T-cell (primary cell): Measurements from ENCODE around the gene EYA3. TPM values are rescaled to one million over a fixed set of nuclear protein-coding genes. Genes with fewer than 3 reads are reported as not detected.
A peak's percentile ranks its signal among the peaks of the same experiment; 100 is the strongest.

Experiments
- ATAC-seq, 4 experiments: fragments of 200-7000 bp in 3 of 4; fragments of 150-1000 bp in 1 of 4; cut with Tn5 transposase; replicated peaks in 1 of 4; 1 replicate in 3 of 4; 2 replicates in 1 of 4; pipeline ENCODE4 v1.10.0; 2021; ENCODE audit warnings: moderate library complexity in 3 of 4, mild to moderate bottlenecking in 2 of 4, moderate number of reproducible peaks in 1 of 4
- CTCF ChIA-PET, 2 donors: fragments of 300-600 bp; sonication (Branson Sonifier 250); formaldehyde crosslinking; loops; one replicate each; lab custom pipeline; 2022; ENCODE audit warnings: antibody characterized with exemption in 2 of 2; lab: Charles Lee
- POLR2A ChIA-PET, 2 donors: fragments of 300-600 bp; sonication (Branson Sonifier 250); formaldehyde crosslinking; loops; one replicate each; lab custom pipeline; 2022; ENCODE audit warnings: antibody characterized with exemption in 2 of 2; lab: Charles Lee
- DNase-seq, 35 experiments: peaks; one replicate each; pipeline versions ENCODE4 v3.0.0 to v3.0.0-alpha.2; 2013 to 2023
- H3K27ac ChIP-seq: one replicate; pipeline ENCODE4 v1.5.1; 2013; ENCODE audit warnings: low read length
- H3K27me3 ChIP-seq, 2 experiments: replicated peaks in 1 of 2; 1 replicate in 1 of 2; 2 replicates in 1 of 2; pipeline versions ENCODE4 v1.6.1 to v1.7.0; 2013; ENCODE audit warnings: low read length in 1 of 2, mixed read lengths in 1 of 2; ENCODE audit not compliant: control insufficient read depth in 2 of 2, insufficient read depth in 2 of 2; ENCODE audit errors: extremely low read depth in 1 of 2
- H3K36me3 ChIP-seq, 2 donors: 1 replicate in 1 of 2; 2 replicates in 1 of 2; pipeline versions ENCODE4 v1.6.1 to v1.7.0; 2013; ENCODE audit warnings: low read length in 1 of 2; ENCODE audit not compliant: control insufficient read depth in 2 of 2, insufficient read depth in 1 of 2; ENCODE audit errors: extremely low read depth in 1 of 2
- H3K4me1 ChIP-seq, 2 experiments: 1 replicate in 1 of 2; 2 replicates in 1 of 2; pipeline versions ENCODE4 v1.6.1 to v1.7.0; 2013; ENCODE audit warnings: low read length in 2 of 2, mixed read lengths in 1 of 2; ENCODE audit not compliant: insufficient read depth in 2 of 2, control insufficient read depth in 1 of 2; ENCODE audit errors: extremely low read depth in 1 of 2
- H3K4me3 ChIP-seq, 2 donors: 1 replicate in 1 of 2; 2 replicates in 1 of 2; pipeline versions ENCODE4 v1.5.1 to v1.7.0; 2013; ENCODE audit warnings: mild to moderate bottlenecking in 2 of 2, low read length in 1 of 2, moderate library complexity in 1 of 2; ENCODE audit not compliant: control insufficient read depth in 1 of 2; ENCODE audit errors: extremely low read depth in 1 of 2
- H3K9me3 ChIP-seq: 2 replicates; pipeline ENCODE4 v1.7.0; 2013
- H3K27ac Mint-ChIP-seq, 2 donors: one replicate each; pipeline ENCODE4 v1.8.0; 2020 to 2021; ENCODE audit warnings: mild to moderate bottlenecking in 2 of 2, mixed read lengths in 2 of 2
- H3K27me3 Mint-ChIP-seq, 2 donors: one replicate each; pipeline ENCODE4 v1.8.0; 2021 to 2022; ENCODE audit warnings: mixed read lengths in 2 of 2
- H3K36me3 Mint-ChIP-seq: one replicate; pipeline ENCODE4 v1.8.0; 2021; ENCODE audit warnings: mixed read lengths
- H3K4me1 Mint-ChIP-seq, 3 donors: one replicate each; pipeline ENCODE4 v1.8.0; 2020 to 2022; ENCODE audit warnings: mixed read lengths in 3 of 3, mild to moderate bottlenecking in 1 of 3
- H3K4me3 Mint-ChIP-seq, 3 donors: one replicate each; pipeline ENCODE4 v1.8.0; 2020 to 2022; ENCODE audit warnings: mild to moderate bottlenecking in 3 of 3, mixed read lengths in 3 of 3, moderate library complexity in 3 of 3
- H3K9me3 Mint-ChIP-seq, 3 donors: one replicate each; pipeline ENCODE4 v1.8.0; 2020 to 2022; ENCODE audit warnings: mixed read lengths in 3 of 3
- WGBS: methylation state at CpG from one replicate; pipeline ENCODE4 v1.1.5; 2013; ENCODE audit warnings: missing lambda C conversion rate; ENCODE audit not compliant: insufficient coverage; 5-methylcytosine and 5-hydroxymethylcytosine counted together
- total RNA-seq, 35 experiments: library from RNA in 6 of 35; stranded (reverse) in 6 of 35; fragments of 120-200 nt in 1 of 35; gene quantifications; one replicate each; pipeline versions ENCODE4 v1.2.1 to v1.2.4 and lab custom pipeline; 2013 to 2026

EYA3 gene
- total RNA-seq, 5 donors from 2014 or later (not counting 1 experiment from before 2014, with no cell fraction given): 15.0 to 20.2 (median 16.7) TPM

GRCh38 chr1:28091043-28091781 lies 2.8 kb upstream of the EYA3 start:
- ChIA-PET CTCF (interaction anchor here (0.5 to 3.7 kb wide), 21 partner anchors 10 to 1860 kb away, joined by 3 to 69 read pairs (median 4); no protein-coding TSS in a partner anchor), POLR2A (interaction anchor here (0.5 to 1.1 kb wide), 4 partner anchors 23 to 155 kb away, joined by 3 to 4 read pairs (median 3); no protein-coding TSS in a partner anchor)
- Histone ChIP-seq H3K9me3 (no peaks in the 10 kb centered on the region), H3K27me3 (no peaks in the 10 kb centered on the region), H3K36me3 (no peaks in the 10 kb centered on the region), H3K4me1 (peaks cover 11 to 15% of the 10 kb centered on the region in 2 experiments), H3K27ac (no peak overlapping the region), H3K4me3 (no peak overlapping the region)
- ATAC-seq (no peak), DNase-seq (peak; percentile 43 to 88 (median 72))
- H3K9me3 Mint-ChIP-seq: no peaks in the 10 kb centered on the region
- peaks cover 0 to 5% of the 10 kb centered on the region in 2 donors for H3K27me3 Mint-ChIP-seq
- H3K4me1 Mint-ChIP-seq: peaks cover 26 to 34% (median 30%) of the 10 kb centered on the region in 3 donors
- H3K36me3 Mint-ChIP-seq: no peaks in the 10 kb centered on the region
- WGBS: 83% methylated on average over 1 of the region's 6 CpGs
- H3K27ac Mint-ChIP-seq: peak overlapping the region; percentile 17 to 56
- peak overlapping the region; percentile 32 to 63 (median 32) for H3K4me3 Mint-ChIP-seq

- Histone ChIP-seq H3K27ac (peak overlapping the region; percentile 73), H3K27me3 (no peaks in the 10 kb centered on the region), H3K9me3 (no peaks in the 10 kb centered on the region), H3K36me3 (no peaks in the 10 kb centered on the region), H3K4me3 (peak overlapping the region; percentile 82 to 98), H3K4me1 (peaks cover 13 to 19% of the 10 kb centered on the region in 2 experiments)
- 11% methylated on average over 10 of the region's 16 CpGs for WGBS
- Mint-ChIP-seq H3K4me3 (peak overlapping the region; percentile 95), H3K4me1 (peaks cover 46 to 51% (median 51%) of the 10 kb centered on the region in 3 donors), H3K9me3 (no peaks in the 10 kb centered on the region), H3K27ac (peak overlapping the region; percentile 89 to 94), H3K27me3 (peaks cover 0 to 2% of the 10 kb centered on the region in 2 donors), H3K36me3 (no peaks in the 10 kb centered on the region)
- ChIA-PET POLR2A (interaction anchor here (0.5 to 0.6 kb wide), 2 partner anchors 156 to 310 kb away, joined by 3 to 5 read pairs; no protein-coding TSS in a partner anchor), CTCF (interaction anchor here (0.5 to 1.1 kb wide), 4 partner anchors 80 to 880 kb away, joined by 3 to 9 read pairs (median 4); no protein-coding TSS in a partner anchor)
- ATAC-seq (peak in 1 of 4 experiments; percentile 7), DNase-seq (peak in 24 of 35 experiments; percentile 3 to 41 (median 24))
Observed at GRCh38 chr1:28087614-28088167, 719 bp downstream of the EYA3 start.

GRCh38 chr1:28086651-28087050 lies 1.8 kb downstream of the EYA3 start:
- H3K9me3 ChIP-seq: no peaks in the 10 kb centered on the region
- peaks cover 13 to 19% of the 10 kb centered on the region in 2 experiments for H3K4me1 ChIP-seq
- no CpG with 5 or more reads among the region's 1 CpG for WGBS
- H3K4me3 Mint-ChIP-seq: peak overlapping the region; percentile 95
- DNase-seq: no peak
- H3K36me3 ChIP-seq: no peaks in the 10 kb centered on the region
- ATAC-seq: no peak
- CTCF ChIA-PET: interaction anchor here in 1 of 2 donors (0.6 kb wide), 2 partner anchors 230 to 655 kb away, joined by 4 to 7 read pairs; no protein-coding TSS in a partner anchor
- no peak overlapping the region for H3K4me3 ChIP-seq
- peaks cover 46 to 51% (median 51%) of the 10 kb centered on the region in 3 donors for H3K4me1 Mint-ChIP-seq
- no peaks in the 10 kb centered on the region for H3K36me3 Mint-ChIP-seq
- H3K27ac Mint-ChIP-seq: no peak overlapping the region
- no peaks in the 10 kb centered on the region for H3K27me3 ChIP-seq
- no peak overlapping the region for H3K27ac ChIP-seq
- no peaks in the 10 kb centered on the region for H3K9me3 Mint-ChIP-seq
- no peaks in the 10 kb centered on the region for H3K27me3 Mint-ChIP-seq
- POLR2A ChIA-PET: no interaction called here

GRCh38 chr1:28085129-28085528 lies 3.3 kb downstream of the EYA3 start:
- peaks cover 39 to 45% (median 45%) of the 10 kb centered on the region in 3 donors for H3K4me1 Mint-ChIP-seq
- peaks cover 3% of the 10 kb centered on the region for H3K36me3 Mint-ChIP-seq
- H3K9me3 Mint-ChIP-seq: no peaks in the 10 kb centered on the region
- H3K27ac ChIP-seq: no peak overlapping the region
- WGBS: 50% methylated on average over 1 of the region's 5 CpGs
- H3K4me3 Mint-ChIP-seq: no peak overlapping the region
- peaks cover 0 to 7% of the 10 kb centered on the region in 2 donors for H3K36me3 ChIP-seq
- ChIA-PET CTCF (interaction anchor here in 1 of 2 donors (0.9 kb wide), 1 partner anchor 9 kb away, joined by 3 read pairs; no protein-coding TSS in a partner anchor), POLR2A (interaction anchor here in 1 of 2 donors (0.7 kb wide), 1 partner anchor 597 kb away, joined by 3 read pairs; no protein-coding TSS in a partner anchor)
- H3K27me3 Mint-ChIP-seq: no peaks in the 10 kb centered on the region
- H3K4me3 ChIP-seq: no peak overlapping the region
- H3K9me3 ChIP-seq: no peaks in the 10 kb centered on the region
- DNase-seq (no peak), ATAC-seq (no peak)
- H3K4me1 ChIP-seq: peaks cover 13 to 19% of the 10 kb centered on the region in 2 experiments
- H3K27me3 ChIP-seq: no peaks in the 10 kb centered on the region
- no peak overlapping the region for H3K27ac Mint-ChIP-seq

- CTCF ChIA-PET: no interaction called here
Observed at GRCh38 chr1:28083876-28084275, 4.5 kb downstream of the EYA3 start.

More at GRCh38 chr1:28083876-28084275, 4.5 kb downstream of the EYA3 start:
- peaks cover 13 to 14% of the 10 kb centered on the region in 2 experiments for H3K4me1 ChIP-seq
- no peaks in the 10 kb centered on the region for H3K27me3 ChIP-seq
- Mint-ChIP-seq H3K27me3 (no peaks in the 10 kb centered on the region), H3K27ac (no peak overlapping the region), H3K36me3 (peaks cover 11% of the 10 kb centered on the region), H3K4me3 (no peak overlapping the region), H3K4me1 (peaks cover 38 to 47% (median 44%) of the 10 kb centered on the region in 3 donors), H3K9me3 (no peaks in the 10 kb centered on the region)
- ATAC-seq: no peak
- WGBS: no CpG with 5 or more reads among the region's 1 CpG
- peaks cover 0 to 19% of the 10 kb centered on the region in 2 donors for H3K36me3 ChIP-seq
- no peak overlapping the region for H3K4me3 ChIP-seq
- no peak overlapping the region for H3K27ac ChIP-seq
- POLR2A ChIA-PET: interaction anchor here in 1 of 2 donors (0.5 to 0.7 kb wide), 2 partner anchors 140 to 150 kb away, joined by 4 to 5 read pairs; no protein-coding TSS in a partner anchor
- H3K9me3 ChIP-seq: no peaks in the 10 kb centered on the region
- DNase-seq: no peak
